OCI-LY1 (cell line): ENCODE data around the gene LONP1.

Experiments used
- H2AFZ ChIP-seq: fragments of 200-600 bp; sonication (generic), shearing (Covaris generic); 2 replicates; pipeline ENCODE4 v1.6.0; 2014; ENCODE audit warnings: antibody characterized with exemption, mild to moderate bottlenecking, low read length
- H3F3A ChIP-seq: fragments of 200-600 bp; sonication (generic), shearing (Covaris generic); 2 replicates; pipeline ENCODE4 v1.6.0; 2014; ENCODE audit warnings: mild to moderate bottlenecking, antibody characterized with exemption, low read length, moderate library complexity; ENCODE audit not compliant: insufficient read depth
- H3K27ac ChIP-seq: fragments of 200-600 bp; sonication (generic); 2 replicates; pipeline ENCODE4 v1.5.1; 2014; ENCODE audit warnings: low read length, mixed run types, mild to moderate bottlenecking, low read depth; ENCODE audit not compliant: poor library complexity, severe bottlenecking
- H3K27me3 ChIP-seq: fragments of 200-600 bp; sonication (generic); 2 replicates; pipeline ENCODE4 v1.6.0; 2014; ENCODE audit warnings: antibody characterized with exemption, mild to moderate bottlenecking, low read length, moderate library complexity; ENCODE audit not compliant: insufficient read depth
- H3K36me3 ChIP-seq: fragments of 200-600 bp; sonication (generic); 2 replicates; pipeline ENCODE4 v1.6.1; 2014; ENCODE audit warnings: mild to moderate bottlenecking, antibody characterized with exemption, low read length, moderate library complexity, mixed read lengths; ENCODE audit not compliant: insufficient read depth
- H3K4me1 ChIP-seq: fragments of 200-600 bp; sonication (generic); 2 replicates; pipeline ENCODE4 v1.5.1; 2014; ENCODE audit warnings: mild to moderate bottlenecking, low read length, moderate library complexity; ENCODE audit not compliant: insufficient read depth, severe bottlenecking
- H3K4me2 ChIP-seq: fragments of 200-600 bp; sonication (generic), shearing (Covaris generic); 2 replicates; pipeline ENCODE4 v1.6.1; 2014; ENCODE audit warnings: low read length
- H3K4me3 ChIP-seq: fragments of 200-600 bp; sonication (generic); 2 replicates; pipeline ENCODE4 v1.5.1; 2014; ENCODE audit warnings: low read length, low read depth, mild to moderate bottlenecking, mixed read lengths; ENCODE audit not compliant: poor library complexity, severe bottlenecking
- H3K79me2 ChIP-seq: fragments of 200-600 bp; shearing (Covaris generic); 2 replicates; pipeline ENCODE4 v1.6.1; 2016; ENCODE audit warnings: mixed run types, low read length, mixed read lengths; ENCODE audit not compliant: insufficient read depth
- H3K9ac ChIP-seq: fragments of 200-600 bp; sonication (generic), shearing (Covaris generic); 2 replicates; pipeline ENCODE4 v1.6.1; 2014; ENCODE audit warnings: mild to moderate bottlenecking, low read length, mixed read lengths
- H3K9me2 ChIP-seq: fragments of 200-600 bp; sonication (generic), shearing (Covaris generic); 2 replicates; pipeline ENCODE4 v1.6.1; 2014; ENCODE audit warnings: low read depth, mild to moderate bottlenecking, low read length, mixed read lengths
- H3K9me3 ChIP-seq: fragments of 200-600 bp; shearing (Covaris generic); 2 replicates; pipeline ENCODE4 v1.6.1; 2014; ENCODE audit warnings: low read length, mixed read lengths
- H4K20me1 ChIP-seq: fragments of 200-600 bp; sonication (generic), shearing (Covaris generic); 2 replicates; pipeline ENCODE4 v1.6.0; 2016; ENCODE audit warnings: mild to moderate bottlenecking, low read length; ENCODE audit not compliant: insufficient read depth
- EZH2 ChIP-seq: fragments of 200-600 bp; sonication (generic), shearing (Covaris generic); IDR thresholded peaks from 2 replicates; pipeline ENCODE4 v1.8.0; 2017; ENCODE audit warnings: borderline replicate concordance, mixed run types, mild to moderate bottlenecking, antibody characterized with exemption, low read length, moderate library complexity, mixed read lengths
- TF ChIP-seq, protein P1 (sequence below): fragments of 200-600 bp; sonication (generic), shearing (Covaris generic); IDR thresholded peaks from 2 replicates; pipeline ENCODE4 v1.5.1; 2017; ENCODE audit warnings: mild to moderate bottlenecking, antibody characterized with exemption, low read length, moderate library complexity, mixed read lengths

The LONP1 gene, protein sequence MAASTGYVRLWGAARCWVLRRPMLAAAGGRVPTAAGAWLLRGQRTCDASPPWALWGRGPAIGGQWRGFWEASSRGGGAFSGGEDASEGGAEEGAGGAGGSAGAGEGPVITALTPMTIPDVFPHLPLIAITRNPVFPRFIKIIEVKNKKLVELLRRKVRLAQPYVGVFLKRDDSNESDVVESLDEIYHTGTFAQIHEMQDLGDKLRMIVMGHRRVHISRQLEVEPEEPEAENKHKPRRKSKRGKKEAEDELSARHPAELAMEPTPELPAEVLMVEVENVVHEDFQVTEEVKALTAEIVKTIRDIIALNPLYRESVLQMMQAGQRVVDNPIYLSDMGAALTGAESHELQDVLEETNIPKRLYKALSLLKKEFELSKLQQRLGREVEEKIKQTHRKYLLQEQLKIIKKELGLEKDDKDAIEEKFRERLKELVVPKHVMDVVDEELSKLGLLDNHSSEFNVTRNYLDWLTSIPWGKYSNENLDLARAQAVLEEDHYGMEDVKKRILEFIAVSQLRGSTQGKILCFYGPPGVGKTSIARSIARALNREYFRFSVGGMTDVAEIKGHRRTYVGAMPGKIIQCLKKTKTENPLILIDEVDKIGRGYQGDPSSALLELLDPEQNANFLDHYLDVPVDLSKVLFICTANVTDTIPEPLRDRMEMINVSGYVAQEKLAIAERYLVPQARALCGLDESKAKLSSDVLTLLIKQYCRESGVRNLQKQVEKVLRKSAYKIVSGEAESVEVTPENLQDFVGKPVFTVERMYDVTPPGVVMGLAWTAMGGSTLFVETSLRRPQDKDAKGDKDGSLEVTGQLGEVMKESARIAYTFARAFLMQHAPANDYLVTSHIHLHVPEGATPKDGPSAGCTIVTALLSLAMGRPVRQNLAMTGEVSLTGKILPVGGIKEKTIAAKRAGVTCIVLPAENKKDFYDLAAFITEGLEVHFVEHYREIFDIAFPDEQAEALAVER

DNA sequence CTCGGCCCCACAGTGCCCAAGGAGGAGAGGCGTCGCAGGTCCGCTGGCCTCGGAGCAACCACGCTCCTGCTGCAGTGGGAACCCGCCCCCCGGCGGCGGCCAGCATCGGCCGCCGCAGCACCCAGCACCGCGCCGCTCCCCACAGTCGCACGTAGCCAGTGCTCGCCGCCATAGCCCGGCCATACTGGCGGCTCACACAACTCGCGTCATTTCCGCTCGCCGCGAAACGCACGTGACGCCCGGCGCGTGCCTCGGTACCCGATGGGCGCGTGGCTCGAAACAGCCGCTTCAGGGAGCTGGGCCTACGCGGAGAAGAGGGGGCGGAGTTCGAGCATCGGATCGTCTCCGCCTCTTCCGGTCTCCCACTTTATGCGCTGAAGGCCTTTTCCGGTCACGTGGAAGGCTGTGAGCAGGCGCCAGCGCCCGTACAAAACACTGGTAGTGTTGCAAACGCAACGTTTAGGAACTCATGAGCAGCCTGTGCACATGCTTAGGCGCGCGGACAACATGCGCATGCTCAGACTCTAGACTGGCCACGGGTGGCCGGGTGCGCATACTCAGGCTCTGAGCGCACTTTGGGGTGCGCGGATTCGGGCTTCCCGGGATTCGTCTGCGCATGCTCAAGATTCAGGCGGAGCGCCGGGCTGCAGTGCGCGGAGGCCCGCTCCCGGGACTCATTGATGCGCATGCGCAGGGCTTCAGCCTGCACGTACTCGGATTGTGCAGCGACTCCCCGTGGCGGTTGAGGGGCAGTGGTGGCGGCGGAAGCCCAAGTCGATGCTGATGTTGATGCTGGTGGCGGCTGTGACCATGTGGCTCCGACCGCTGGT lies at the start of gene LONP1, which contains the start of gene CATSPERD:
Gene LONP1 (minus strand): TSS at position 186 of the 830 bp plus-strand sequence. CDS start 14 bp downstream, at position 172.
Gene CATSPERD (plus strand): TSS at position 677 of the 830 bp plus-strand sequence. CDS start 101 bp downstream, at position 778.
- Histone ChIP-seq H3K9me2 (no peaks in the 10 kb centered on the region), H3F3A (no peaks in the 10 kb centered on the region), H3K9me3 (no peaks in the 10 kb centered on the region), H3K36me3 (peaks cover 15% of the 10 kb centered on the region; the same call in 1 of the 2 replicates), H3K79me2 (peaks cover 41% of the 10 kb centered on the region), H3K27ac (peak within 1 kb of the TSS; percentile 90), H3K4me1 (peaks cover 30% of the 10 kb centered on the region), H3K4me3 (peak within 1 kb of the TSS; percentile 77), H4K20me1 (no peaks in the 10 kb centered on the region; the same call in 1 of the 2 replicates), H3K9ac (peak within 1 kb of the TSS; percentile 83), H2AFZ (no peak within 1 kb of the TSS), H3K27me3 (no peaks in the 10 kb centered on the region), H3K4me2 (peak within 1 kb of the TSS; percentile 93)
- TF ChIP-seq, protein P1, sequence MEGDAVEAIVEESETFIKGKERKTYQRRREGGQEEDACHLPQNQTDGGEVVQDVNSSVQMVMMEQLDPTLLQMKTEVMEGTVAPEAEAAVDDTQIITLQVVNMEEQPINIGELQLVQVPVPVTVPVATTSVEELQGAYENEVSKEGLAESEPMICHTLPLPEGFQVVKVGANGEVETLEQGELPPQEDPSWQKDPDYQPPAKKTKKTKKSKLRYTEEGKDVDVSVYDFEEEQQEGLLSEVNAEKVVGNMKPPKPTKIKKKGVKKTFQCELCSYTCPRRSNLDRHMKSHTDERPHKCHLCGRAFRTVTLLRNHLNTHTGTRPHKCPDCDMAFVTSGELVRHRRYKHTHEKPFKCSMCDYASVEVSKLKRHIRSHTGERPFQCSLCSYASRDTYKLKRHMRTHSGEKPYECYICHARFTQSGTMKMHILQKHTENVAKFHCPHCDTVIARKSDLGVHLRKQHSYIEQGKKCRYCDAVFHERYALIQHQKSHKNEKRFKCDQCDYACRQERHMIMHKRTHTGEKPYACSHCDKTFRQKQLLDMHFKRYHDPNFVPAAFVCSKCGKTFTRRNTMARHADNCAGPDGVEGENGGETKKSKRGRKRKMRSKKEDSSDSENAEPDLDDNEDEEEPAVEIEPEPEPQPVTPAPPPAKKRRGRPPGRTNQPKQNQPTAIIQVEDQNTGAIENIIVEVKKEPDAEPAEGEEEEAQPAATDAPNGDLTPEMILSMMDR, result peak; percentile 90
- no peak for TF ChIP-seq EZH2

- H3K36me3 ChIP-seq, result no peaks in the 10 kb centered on the region
- H3K79me2 ChIP-seq, result no peaks in the 10 kb centered on the region
- no peaks in the 10 kb centered on the region for H3F3A ChIP-seq
- no peak overlapping the region for H2AFZ ChIP-seq
- H3K27ac ChIP-seq, result peak overlapping the region; percentile 55
- H4K20me1 ChIP-seq, result no peaks in the 10 kb centered on the region
- H3K9ac ChIP-seq, result no peak overlapping the region
- peaks cover 21% of the 10 kb centered on the region for H3K4me1 ChIP-seq
- H3K27me3 ChIP-seq, result peaks cover 3% of the 10 kb centered on the region; the same call in 1 of the 2 replicates
- no peaks in the 10 kb centered on the region for H3K9me2 ChIP-seq
- H3K4me3 ChIP-seq, result no peak overlapping the region
- no peak overlapping the region for H3K4me2 ChIP-seq
- no peaks in the 10 kb centered on the region for H3K9me3 ChIP-seq
- TF ChIP-seq, protein P1, result no peak
- TF ChIP-seq EZH2, result no peak
These were observed 48.0 kb upstream of the LONP1 start for GRCh38 chr19:5767949-5768348.

- Histone ChIP-seq H3K9ac (no peak overlapping the region), H3F3A (no peaks in the 10 kb centered on the region), H3K36me3 (no peaks in the 10 kb centered on the region), H2AFZ (no peak overlapping the region), H3K9me3 (no peaks in the 10 kb centered on the region), H3K9me2 (no peaks in the 10 kb centered on the region), H3K27me3 (no peaks in the 10 kb centered on the region), H4K20me1 (no peaks in the 10 kb centered on the region), H3K4me3 (no peak overlapping the region), H3K4me2 (no peak overlapping the region), H3K4me1 (peaks cover 21% of the 10 kb centered on the region), H3K79me2 (no peaks in the 10 kb centered on the region), H3K27ac (no peak overlapping the region)
- TF ChIP-seq, protein P1, result no peak
- no peak for TF ChIP-seq EZH2
These were observed 45.3 kb upstream of the LONP1 start for GRCh38 chr19:5765220-5765619.
